Peyer's patch (tissue), 4 donors: ENCODE results near the gene SLU7. TPM values are rescaled to one million over a fixed set of nuclear protein-coding genes. Genes with fewer than 3 reads are reported as not detected.

Source experiments
- DNase-seq, 3 donors: peaks; one replicate each; pipeline ENCODE4 v3.0.0-alpha.2; 2017 to 2019
- H3K27ac ChIP-seq, 4 donors: fragments of 200-600 bp; sonication (generic); one replicate each; pipeline ENCODE4 v1.5.1; 2016 to 2019
- H3K27me3 ChIP-seq, 2 donors: fragments of 200-600 bp; sonication (generic); one replicate each; pipeline ENCODE4 v1.5.1; 2019
- H3K36me3 ChIP-seq, 3 donors: fragments of 200-600 bp; sonication (generic); one replicate each; pipeline ENCODE4 v1.5.1; 2016 to 2019
- H3K4me1 ChIP-seq, 4 donors: fragments of 200-600 bp; sonication (generic); one replicate each; pipeline ENCODE4 v1.5.1; 2016 to 2019
- H3K4me3 ChIP-seq, 4 donors: fragments of 200-600 bp; sonication (generic); 1 replicate in 3 of 4; 2 replicates in 1 of 4; pipeline ENCODE4 v1.5.1; 2016 to 2019; ENCODE audit warnings: mild to moderate bottlenecking in 1 of 4
- H3K9me3 ChIP-seq, 4 donors: fragments of 200-600 bp; sonication (generic); one replicate each; pipeline ENCODE4 v1.5.1; 2016 to 2019; ENCODE audit warnings: mild to moderate bottlenecking in 1 of 4
- CTCF ChIP-seq, 6 experiments: fragments of 450-650 bp in 4 of 6; fragments of 200-600 bp in 2 of 6; sonication (generic) in 1 of 6; IDR thresholded peaks; one replicate each; pipeline ENCODE4 v1.5.1; 2017 to 2019; ENCODE audit warnings: antibody characterized with exemption in 6 of 6, mild to moderate bottlenecking in 3 of 6, moderate library complexity in 1 of 6
- POLR2A ChIP-seq, 2 donors: fragments of 450-650 bp; IDR thresholded peaks; one replicate each; pipeline ENCODE4 v1.5.1; 2017; ENCODE audit warnings: antibody characterized with exemption in 2 of 2, mild to moderate bottlenecking in 2 of 2, moderate library complexity in 2 of 2
- total RNA-seq, 4 donors: library from RNA; depleted of rRNA; stranded (reverse); fragments of >200 nt; gene quantifications; one replicate each; pipeline ENCODE4 v1.1.0, GENCODE V29; 2016

SLU7 gene
- total RNA-seq, 4 donors from 2014 or later = 45.5 to 94.9 (median 61.1) TPM

GRCh38 chr5:160455600-160455999 lies 36.7 kb upstream of the SLU7 start:
- DNase-seq = no peak
- H3K27ac ChIP-seq = no peak overlapping the region
- no peaks in the 10 kb centered on the region for H3K36me3 ChIP-seq
- no peaks in the 10 kb centered on the region for H3K9me3 ChIP-seq
- H3K27me3 ChIP-seq = no peaks in the 10 kb centered on the region
- TF ChIP-seq CTCF (IDR thresholded peaks at IDR 0.05) = no peak
- TF ChIP-seq POLR2A (IDR thresholded peaks at IDR 0.05) = no peak
- H3K4me1 ChIP-seq = no peaks in the 10 kb centered on the region
- H3K4me3 ChIP-seq = no peak overlapping the region

- Histone ChIP-seq H3K4me1 (no peaks in the 10 kb centered on the region), H3K27me3 (no peaks in the 10 kb centered on the region)
- TF ChIP-seq CTCF (IDR thresholded peaks at IDR 0.05) = no peak
- no peak for TF ChIP-seq POLR2A (IDR thresholded peaks at IDR 0.05)
Measured at GRCh38 chr5:160453751-160454150, 34.9 kb upstream of the SLU7 start.

GRCh38 chr5:160452795-160453194 lies 33.9 kb upstream of the SLU7 start:
- Histone ChIP-seq H3K4me3 (no peak overlapping the region), H3K36me3 (no peaks in the 10 kb centered on the region), H3K27ac (no peak overlapping the region), H3K4me1 (no peaks in the 10 kb centered on the region), H3K27me3 (no peaks in the 10 kb centered on the region), H3K9me3 (no peaks in the 10 kb centered on the region)
- DNase-seq = no peak
- TF ChIP-seq CTCF (IDR thresholded peaks at IDR 0.05) (no peak), POLR2A (IDR thresholded peaks at IDR 0.05) (no peak)

More at GRCh38 chr5:160453751-160454150, 34.9 kb upstream of the SLU7 start:
- no peaks in the 10 kb centered on the region for H3K36me3 ChIP-seq
- no peak overlapping the region for H3K27ac ChIP-seq
- no peaks in the 10 kb centered on the region for H3K9me3 ChIP-seq
- no peak overlapping the region for H3K4me3 ChIP-seq
- no peak for DNase-seq

GRCh38 chr5:160452036-160452435 lies 33.2 kb upstream of the SLU7 start:
- no peak overlapping the region for H3K4me3 ChIP-seq
- no peak for TF ChIP-seq CTCF (IDR thresholded peaks at IDR 0.05)
- TF ChIP-seq POLR2A (IDR thresholded peaks at IDR 0.05) = no peak
- no peaks in the 10 kb centered on the region for H3K36me3 ChIP-seq
- no peaks in the 10 kb centered on the region for H3K9me3 ChIP-seq
- H3K27ac ChIP-seq = no peak overlapping the region
- no peaks in the 10 kb centered on the region for H3K27me3 ChIP-seq
- H3K4me1 ChIP-seq = no peaks in the 10 kb centered on the region
- no peak for DNase-seq

GRCh38 chr5:160451281-160451680 lies 32.4 kb upstream of the SLU7 start:
- H3K27me3 ChIP-seq = no peaks in the 10 kb centered on the region
- no peak for DNase-seq
- H3K4me1 ChIP-seq = no peaks in the 10 kb centered on the region
- no peak overlapping the region for H3K27ac ChIP-seq
- H3K4me3 ChIP-seq = no peak overlapping the region
- TF ChIP-seq POLR2A (IDR thresholded peaks at IDR 0.05) (no peak), CTCF (IDR thresholded peaks at IDR 0.05) (no peak)
- H3K36me3 ChIP-seq = no peaks in the 10 kb centered on the region
- no peaks in the 10 kb centered on the region for H3K9me3 ChIP-seq
